PC-9 (cell line): ENCODE results near the gene VKORC1. TPM values are rescaled to one million over a fixed set of nuclear protein-coding genes. Genes with fewer than 3 reads are reported as not detected.
A peak's percentile ranks its signal among the peaks of the same experiment; 100 is the strongest.

Experiments used
- Bru-seq: library from RNA; stranded (reverse); fragments of 400-500 nt; gene quantifications from one replicate; lab custom pipeline; 2021; lab: Mats Ljungman, UMichigan
- BruChase-seq, 2 experiments: library from RNA; stranded (reverse); fragments of 400-500 nt; gene quantifications; one replicate each; lab custom pipeline; 2021; lab: Mats Ljungman, UMichigan
- BruUV-seq: library from RNA; stranded (reverse); fragments of 400-500 nt; replicated peaks from 2 replicates; lab custom pipeline; 2021; lab: Mats Ljungman, UMichigan
- CTCF ChIA-PET: fragments of 300-600 bp; sonication (Branson Sonifier 250); formaldehyde crosslinking; loops from one replicate; lab custom pipeline; 2022; ENCODE audit warnings: antibody characterized with exemption; lab: Charles Lee
- POLR2A ChIA-PET: fragments of 300-600 bp; sonication (Branson Sonifier 250); formaldehyde crosslinking; loops from one replicate; lab custom pipeline; 2022; ENCODE audit warnings: antibody characterized with exemption; ENCODE audit not compliant: unreplicated experiment; lab: Charles Lee
- DNase-seq, 2 experiments: peaks; one replicate each; pipeline versions ENCODE4 v3.0.0 to v3.0.0-alpha.2; 2015 to 2022; ENCODE audit warnings: mixed read lengths in 1 of 2
- H2AFZ ChIP-seq: fragments of 200-600 bp; sonication (generic); 2 replicates; pipeline ENCODE4 v1.8.1; 2017; ENCODE audit warnings: antibody characterized with exemption
- H3F3A ChIP-seq: fragments of 200-600 bp; sonication (generic); 2 replicates; pipeline ENCODE4 v1.8.1; 2017; ENCODE audit warnings: antibody characterized with exemption, mild to moderate bottlenecking, low read depth; ENCODE audit not compliant: insufficient read depth
- H3K27ac ChIP-seq: fragments of 200-600 bp; sonication (generic); 2 replicates; pipeline ENCODE4 v1.6.1; 2016; ENCODE audit warnings: mixed run types
- H3K27me3 ChIP-seq: fragments of 200-600 bp; sonication (generic); 2 replicates; pipeline ENCODE4 v1.6.1; 2016; ENCODE audit warnings: low read depth, mixed run types; ENCODE audit not compliant: insufficient read depth
- H3K36me3 ChIP-seq: fragments of 200-600 bp; sonication (generic); 2 replicates; pipeline ENCODE4 v1.6.1; 2016; ENCODE audit warnings: low read depth, mixed run types
- H3K4me1 ChIP-seq: fragments of 200-600 bp; sonication (generic); replicated peaks from 2 replicates; pipeline ENCODE4 v1.6.1; 2016; ENCODE audit warnings: mixed run types; ENCODE audit not compliant: insufficient read depth
- H3K4me2 ChIP-seq: fragments of 200-600 bp; sonication (generic); 2 replicates; pipeline ENCODE4 v1.6.1; 2017; ENCODE audit warnings: mixed run types
- H3K4me3 ChIP-seq: fragments of 200-600 bp; sonication (generic); 2 replicates; pipeline ENCODE4 v1.6.1; 2016; ENCODE audit warnings: mixed run types
- H3K79me2 ChIP-seq: fragments of 200-600 bp; sonication (generic); 2 replicates; pipeline ENCODE4 v1.6.1; 2017; ENCODE audit warnings: low read depth, mixed run types
- H3K9me2 ChIP-seq: fragments of 200-600 bp; sonication (generic); 2 replicates; pipeline ENCODE4 v1.8.1; 2017; ENCODE audit warnings: mild to moderate bottlenecking; ENCODE audit not compliant: insufficient read depth
- H3K9me3 ChIP-seq: fragments of 200-600 bp; sonication (generic); 2 replicates; pipeline ENCODE4 v1.8.1; 2016; ENCODE audit warnings: low read depth; ENCODE audit not compliant: insufficient read depth
- H4K20me1 ChIP-seq: fragments of 200-600 bp; sonication (generic); 2 replicates; pipeline ENCODE4 v1.8.1; 2017; ENCODE audit not compliant: insufficient read depth
- CTCF ChIP-seq: fragments of 200-600 bp; sonication (generic); conservative IDR thresholded peaks from 2 replicates; pipeline ENCODE4 v1.6.1; 2017; ENCODE audit warnings: mixed run types, antibody characterized with exemption, mild to moderate bottlenecking, moderate library complexity
- EZH2 ChIP-seq: fragments of 200-600 bp; sonication (generic); IDR thresholded peaks from 2 replicates; pipeline ENCODE4 v1.8.0; 2017; ENCODE audit warnings: antibody characterized with exemption, low read depth
- intact Hi-C: fragments of 100-400 bp; cut with micrococcal nuclease; formaldehyde crosslinking; loops from one replicate; pipeline ENCODE4 v1.10.0; 2022; ENCODE audit not compliant: unreplicated experiment
- long read RNA-seq: library from polyadenylated mRNA; stranded (forward); transcript quantifications from one replicate; pipeline ENCODE4 v2.0.0, GENCODE V29; 2022
- total RNA-seq: library from RNA; stranded (reverse); gene quantifications from 2 replicates; pipeline ENCODE4 v1.2.3, GENCODE V29; 2021

VKORC1 gene
- total RNA-seq: 46.0 and 59.9 TPM in 2 replicates
- Bru-seq, nascent RNA: percentile 51 among the genes with signal in this experiment
- BruChase-seq, experiment 1, labeled RNA remaining after a 2-hour chase: percentile 57 among the genes with signal in this experiment
- BruChase-seq, experiment 2, labeled RNA remaining after a 6-hour chase: percentile 79 among the genes with signal in this experiment
- long read RNA-seq, transcript VKORC1-203 (2 exons, 901 nt): minor isoform, 14 of 69 reads
- long read RNA-seq, transcript VKORC1-205 (3 exons, 1,012 nt): major isoform, 42 of 69 reads
- long read RNA-seq, partial matches to known transcripts: 0 of 69 reads
- long read RNA-seq, other reads (novel, unspliced or antisense): 11 of 69 reads

GRCh38 chr16:31094424-31095120 is at the start of gene VKORC1:
TSS of gene VKORC1 (minus strand) at chr16:31094797. CDS start at chr16:31094729, 68 bp downstream.
- no peaks in the 10 kb centered on the region for H3K9me3 ChIP-seq
- H3F3A ChIP-seq: peaks cover 24% of the 10 kb centered on the region
- H3K9me2 ChIP-seq: no peaks in the 10 kb centered on the region
- no peaks in the 10 kb centered on the region for H3K27me3 ChIP-seq
- POLR2A ChIA-PET: interaction anchor here (0.8 kb wide), 1 partner anchor 23 kb away, joined by 5 read pairs; the partner anchor contains the start of gene KAT8
- peak within 1 kb of the TSS; percentile 97 for H2AFZ ChIP-seq
- no peaks in the 10 kb centered on the region for H3K36me3 ChIP-seq
- H3K27ac ChIP-seq: peak within 1 kb of the TSS; percentile 35
- DNase-seq: peak; percentile 97 to 99
- CTCF ChIA-PET: interaction anchor here (0.7 to 1.5 kb wide), 2 partner anchors 63 to 109 kb away, joined by 4 to 5 read pairs; partner anchors contain the start of gene HSD3B7
- TF ChIP-seq EZH2: no peak
- TF ChIP-seq CTCF: no peak
- peaks cover 4% of the 10 kb centered on the region; the same call in 1 of the 2 replicates for H3K79me2 ChIP-seq
- peak within 1 kb of the TSS; percentile 71 for H3K4me3 ChIP-seq
- H4K20me1 ChIP-seq: no peaks in the 10 kb centered on the region
- BruUV-seq: no TSS peak
- intact Hi-C loops: loop anchor here (1.0 to 10.0 kb wide), 5 partner anchors 23 to 290 kb away; partner anchors contain the start of genes HSD3B7, KAT8 and STX4
- 0 out of 2 replicates have a peak, but pooled peaks cover 3% of the 10 kb centered on the region for H3K4me1 ChIP-seq
- H3K4me2 ChIP-seq: peak within 1 kb of the TSS; percentile 90

GRCh38 chr16:31143694-31144148 is 49.1 kb upstream of the VKORC1 start:
- H3K79me2 ChIP-seq: no peaks in the 10 kb centered on the region
- no peaks in the 10 kb centered on the region for H3K9me3 ChIP-seq
- intact Hi-C loops: loop anchor here (2.0 to 5.0 kb wide), 2 partner anchors 36 to 725 kb away; partner anchors contain the start of gene BCKDK
- H3K27ac ChIP-seq: no peak overlapping the region
- H3K27me3 ChIP-seq: no peaks in the 10 kb centered on the region
- no TSS peak for BruUV-seq
- no peak overlapping the region for H3K4me3 ChIP-seq
- H4K20me1 ChIP-seq: no peaks in the 10 kb centered on the region
- H3K4me1 ChIP-seq: peaks cover 28% of the 10 kb centered on the region
- TF ChIP-seq CTCF (no peak), EZH2 (no peak)
- no peak overlapping the region for H3K4me2 ChIP-seq
- peaks cover 35% of the 10 kb centered on the region; the same call in 1 of the 2 replicates for H3F3A ChIP-seq
- no peaks in the 10 kb centered on the region for H3K36me3 ChIP-seq
- H3K9me2 ChIP-seq: no peaks in the 10 kb centered on the region
- DNase-seq: no peak
- CTCF ChIA-PET: interaction anchor here (1.0 to 1.2 kb wide), 2 partner anchors 26 to 159 kb away, joined by 3 to 17 read pairs; partner anchors contain the start of genes HSD3B7 and KAT8
- H2AFZ ChIP-seq: no peak overlapping the region
- POLR2A ChIA-PET: interaction anchor here (1.0 kb wide), 1 partner anchor 309 kb away, joined by 3 read pairs; no protein-coding TSS in a partner anchor
